Nephron progenitor cell (in vitro differentiated cells): ENCODE results near the gene RHOH.

Source experiments
- DNase-seq: peaks from one replicate; pipeline ENCODE4 v3.0.0; 2021
- H3K27ac Mint-ChIP-seq: 2 replicates; pipeline ENCODE4 v1.8.0; 2021; ENCODE audit warnings: mild to moderate bottlenecking, moderate library complexity, mixed read lengths
- H3K27me3 Mint-ChIP-seq: 2 replicates; pipeline ENCODE4 v1.8.0; 2021; ENCODE audit warnings: mild to moderate bottlenecking, low read depth, mixed read lengths; ENCODE audit not compliant: poor library complexity
- H3K36me3 Mint-ChIP-seq: 2 replicates; pipeline ENCODE4 v1.8.0; 2021; ENCODE audit warnings: low read depth, mixed read lengths
- H3K4me1 Mint-ChIP-seq: 2 replicates; pipeline ENCODE4 v1.8.0; 2021; ENCODE audit warnings: mixed read lengths
- H3K4me3 Mint-ChIP-seq: 2 replicates; pipeline ENCODE4 v1.8.0; 2021; ENCODE audit warnings: mild to moderate bottlenecking, moderate library complexity, mixed read lengths
- H3K9me3 Mint-ChIP-seq: 2 replicates; pipeline ENCODE4 v1.8.0; 2021; ENCODE audit warnings: mild to moderate bottlenecking, moderate library complexity, mixed read lengths
- TF ChIP-seq, protein P1 (sequence below): fragments of 200-600 bp; sonication (generic); IDR thresholded peaks from 2 replicates; pipeline ENCODE4 v1.5.0; 2021; ENCODE audit warnings: antibody characterized with exemption

RHOH gene

GRCh38 chr4:40221744-40222143 is 24.9 kb downstream of the RHOH start:
- Mint-ChIP-seq H3K36me3 (peaks cover 32% of the 10 kb centered on the region), H3K4me1 (no peaks in the 10 kb centered on the region), H3K27me3 (peaks cover 5% of the 10 kb centered on the region), H3K9me3 (peaks cover 24% of the 10 kb centered on the region), H3K4me3 (no peak overlapping the region), H3K27ac (peak overlapping the region; percentile 12)
- no peak for DNase-seq
- TF ChIP-seq, protein P1, sequence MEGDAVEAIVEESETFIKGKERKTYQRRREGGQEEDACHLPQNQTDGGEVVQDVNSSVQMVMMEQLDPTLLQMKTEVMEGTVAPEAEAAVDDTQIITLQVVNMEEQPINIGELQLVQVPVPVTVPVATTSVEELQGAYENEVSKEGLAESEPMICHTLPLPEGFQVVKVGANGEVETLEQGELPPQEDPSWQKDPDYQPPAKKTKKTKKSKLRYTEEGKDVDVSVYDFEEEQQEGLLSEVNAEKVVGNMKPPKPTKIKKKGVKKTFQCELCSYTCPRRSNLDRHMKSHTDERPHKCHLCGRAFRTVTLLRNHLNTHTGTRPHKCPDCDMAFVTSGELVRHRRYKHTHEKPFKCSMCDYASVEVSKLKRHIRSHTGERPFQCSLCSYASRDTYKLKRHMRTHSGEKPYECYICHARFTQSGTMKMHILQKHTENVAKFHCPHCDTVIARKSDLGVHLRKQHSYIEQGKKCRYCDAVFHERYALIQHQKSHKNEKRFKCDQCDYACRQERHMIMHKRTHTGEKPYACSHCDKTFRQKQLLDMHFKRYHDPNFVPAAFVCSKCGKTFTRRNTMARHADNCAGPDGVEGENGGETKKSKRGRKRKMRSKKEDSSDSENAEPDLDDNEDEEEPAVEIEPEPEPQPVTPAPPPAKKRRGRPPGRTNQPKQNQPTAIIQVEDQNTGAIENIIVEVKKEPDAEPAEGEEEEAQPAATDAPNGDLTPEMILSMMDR = no peak

GRCh38 chr4:40223343-40223742 is 26.5 kb downstream of the RHOH start:
- Mint-ChIP-seq H3K4me3 (no peak overlapping the region), H3K27me3 (peaks cover 5% of the 10 kb centered on the region), H3K36me3 (peaks cover 32% of the 10 kb centered on the region), H3K4me1 (no peaks in the 10 kb centered on the region), H3K9me3 (peaks cover 24% of the 10 kb centered on the region), H3K27ac (no peak overlapping the region)
- TF ChIP-seq, protein P1 = no peak
- DNase-seq = no peak

DNA sequence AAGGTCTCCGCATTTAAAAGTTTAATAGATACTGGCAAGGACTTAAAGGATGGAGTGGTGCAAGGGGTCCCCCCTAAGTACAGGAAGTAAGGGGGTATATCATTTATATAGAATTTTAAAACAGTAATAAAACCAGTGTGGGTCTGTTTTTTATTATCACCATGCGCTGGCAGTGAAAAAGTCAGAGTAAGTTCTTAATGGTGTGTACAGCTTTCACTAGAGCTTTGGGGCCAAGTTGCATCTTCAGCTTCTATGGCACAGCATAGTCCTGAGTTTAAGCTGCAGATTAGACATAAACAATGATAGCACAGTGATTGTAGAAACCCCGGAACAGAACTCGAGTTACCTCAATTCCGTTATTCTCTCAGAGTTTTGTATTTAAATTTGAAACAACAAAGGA is 27.6 kb downstream of the RHOH start:
- H3K27ac Mint-ChIP-seq = no peak overlapping the region
- DNase-seq = no peak
- TF ChIP-seq, protein P1 = no peak
- H3K9me3 Mint-ChIP-seq = peaks cover 24% of the 10 kb centered on the region
- no peaks in the 10 kb centered on the region for H3K4me1 Mint-ChIP-seq
- H3K27me3 Mint-ChIP-seq = peaks cover 2% of the 10 kb centered on the region
- peaks cover 32% of the 10 kb centered on the region for H3K36me3 Mint-ChIP-seq
- H3K4me3 Mint-ChIP-seq = no peak overlapping the region

DNA sequence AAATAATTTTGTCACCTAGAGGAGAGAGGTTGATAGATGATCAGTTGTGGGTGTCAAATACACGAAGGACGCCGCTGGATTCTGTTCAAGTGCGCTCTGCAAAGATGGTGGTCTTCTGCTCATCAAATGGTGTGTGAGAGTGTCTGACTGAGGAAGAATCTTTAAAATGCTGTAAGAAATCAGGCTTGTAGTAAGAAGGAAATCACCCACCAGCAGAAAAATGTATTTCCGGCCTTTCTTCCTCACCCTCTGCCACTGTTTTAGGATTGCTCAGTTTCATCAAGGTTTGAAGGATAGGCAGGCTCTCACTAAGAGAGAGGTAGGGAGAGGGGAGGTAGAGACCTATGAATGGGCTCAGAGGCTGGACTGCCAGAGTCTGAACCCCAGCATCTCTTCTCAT is 28.7 kb downstream of the RHOH start:
- TF ChIP-seq, protein P1 = no peak
- Mint-ChIP-seq H3K36me3 (peaks cover 32% of the 10 kb centered on the region), H3K27me3 (peaks cover 2% of the 10 kb centered on the region), H3K9me3 (peaks cover 24% of the 10 kb centered on the region), H3K4me3 (no peak overlapping the region), H3K27ac (peak overlapping the region; percentile 25), H3K4me1 (no peaks in the 10 kb centered on the region)
- no peak for DNase-seq

GRCh38 chr4:40227284-40227683 is 30.5 kb downstream of the RHOH start:
- peaks cover 14% of the 10 kb centered on the region for H3K9me3 Mint-ChIP-seq
- H3K4me3 Mint-ChIP-seq = no peak overlapping the region
- TF ChIP-seq, protein P1 = no peak
- peaks cover 8% of the 10 kb centered on the region for H3K4me1 Mint-ChIP-seq
- no peak for DNase-seq
- H3K27me3 Mint-ChIP-seq = peaks cover 2% of the 10 kb centered on the region
- peaks cover 23% of the 10 kb centered on the region for H3K36me3 Mint-ChIP-seq
- H3K27ac Mint-ChIP-seq = no peak overlapping the region

GRCh38 chr4:40228497-40229365 is 31.9 kb downstream of the RHOH start:
- Mint-ChIP-seq H3K4me3 (no peak overlapping the region), H3K4me1 (peaks cover 8% of the 10 kb centered on the region), H3K36me3 (peaks cover 16% of the 10 kb centered on the region), H3K27ac (no peak overlapping the region), H3K27me3 (no peaks in the 10 kb centered on the region), H3K9me3 (peaks cover 5% of the 10 kb centered on the region)
- TF ChIP-seq, protein P1 = peak; percentile 25
- DNase-seq = no peak
